Sigmoid colon (tissue), 4 donors: ENCODE results near the gene DEGS1.

ENCODE experiments used
- EP300 ChIP-seq, 4 donors: sonication (generic); formaldehyde crosslinking; IDR thresholded peaks; one replicate each; pipeline ENCODE4 v1.6.1; 2017; ENCODE audit warnings: antibody characterized with exemption in 4 of 4
- POLR2A ChIP-seq, 2 donors: fragments of 450-650 bp; IDR thresholded peaks; one replicate each; pipeline ENCODE4 v1.6.1; 2016; ENCODE audit warnings: antibody characterized with exemption in 2 of 2, mild to moderate bottlenecking in 2 of 2, moderate library complexity in 2 of 2
- TF ChIP-seq, protein P1 (sequence below), 4 experiments: fragments of 450-650 bp in 3 of 4; fragments of 200-600 bp in 1 of 4; IDR thresholded peaks; one replicate each; pipeline ENCODE4 v1.5.1; 2016 to 2019; ENCODE audit warnings: antibody characterized with exemption in 4 of 4, mild to moderate bottlenecking in 3 of 4, moderate library complexity in 2 of 4

DNA sequence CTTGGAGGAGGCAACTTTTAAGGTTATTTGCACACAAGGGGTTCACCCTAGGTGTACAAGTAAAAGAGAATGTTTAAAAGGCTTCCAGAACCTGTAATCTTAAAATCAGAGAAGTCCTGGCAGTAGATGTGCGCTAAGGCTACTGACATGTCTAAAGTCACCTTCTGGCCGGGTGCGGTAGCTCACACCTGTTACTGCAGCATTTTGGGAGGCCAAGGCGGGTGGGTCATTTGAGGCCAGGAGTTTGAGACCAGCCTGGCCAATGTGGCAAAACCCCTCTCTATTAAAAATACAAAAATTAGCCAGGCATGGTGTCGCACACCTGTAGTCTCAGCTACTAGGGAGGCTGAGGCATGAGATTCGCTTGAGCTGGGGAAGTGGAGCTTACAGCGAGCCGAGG lies 20.3 kb upstream of the DEGS1 start:
- TF ChIP-seq, protein P1, sequence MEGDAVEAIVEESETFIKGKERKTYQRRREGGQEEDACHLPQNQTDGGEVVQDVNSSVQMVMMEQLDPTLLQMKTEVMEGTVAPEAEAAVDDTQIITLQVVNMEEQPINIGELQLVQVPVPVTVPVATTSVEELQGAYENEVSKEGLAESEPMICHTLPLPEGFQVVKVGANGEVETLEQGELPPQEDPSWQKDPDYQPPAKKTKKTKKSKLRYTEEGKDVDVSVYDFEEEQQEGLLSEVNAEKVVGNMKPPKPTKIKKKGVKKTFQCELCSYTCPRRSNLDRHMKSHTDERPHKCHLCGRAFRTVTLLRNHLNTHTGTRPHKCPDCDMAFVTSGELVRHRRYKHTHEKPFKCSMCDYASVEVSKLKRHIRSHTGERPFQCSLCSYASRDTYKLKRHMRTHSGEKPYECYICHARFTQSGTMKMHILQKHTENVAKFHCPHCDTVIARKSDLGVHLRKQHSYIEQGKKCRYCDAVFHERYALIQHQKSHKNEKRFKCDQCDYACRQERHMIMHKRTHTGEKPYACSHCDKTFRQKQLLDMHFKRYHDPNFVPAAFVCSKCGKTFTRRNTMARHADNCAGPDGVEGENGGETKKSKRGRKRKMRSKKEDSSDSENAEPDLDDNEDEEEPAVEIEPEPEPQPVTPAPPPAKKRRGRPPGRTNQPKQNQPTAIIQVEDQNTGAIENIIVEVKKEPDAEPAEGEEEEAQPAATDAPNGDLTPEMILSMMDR (IDR thresholded peaks at IDR 0.05), result no peak
- TF ChIP-seq EP300 (IDR thresholded peaks at IDR 0.05) (no peak), POLR2A (IDR thresholded peaks at IDR 0.05) (no peak)
